Keratinocyte (primary cell): Measurements from ENCODE around the gene MSI2. TPM values are rescaled to one million over a fixed set of nuclear protein-coding genes. Genes with fewer than 3 reads are reported as not detected.

Experiments used
- DNase-seq: peaks from one replicate; pipeline ENCODE4 v3.0.0-alpha.2; 2011; ENCODE audit warnings: low read depth, missing footprints, low spot score
- FAIRE-seq: peaks from 2 replicates; lab custom pipeline; 2011; peaks lifted over from hg19 to GRCh38; lab: Jason Lieb, UNC
- H2AFZ ChIP-seq: 2 replicates; pipeline ENCODE4 v1.6.0; 2012; ENCODE audit warnings: low read length, control low read depth, inconsistent platforms; ENCODE audit not compliant: control insufficient read depth
- H3K27ac ChIP-seq: 2 replicates; pipeline ENCODE4 v1.5.1; 2011; ENCODE audit warnings: low read length; ENCODE audit not compliant: control insufficient read depth, insufficient read depth
- H3K27me3 ChIP-seq: 3 replicates; pipeline ENCODE4 v1.6.0; 2011; ENCODE audit warnings: low read length; ENCODE audit not compliant: control insufficient read depth, insufficient read depth; ENCODE audit errors: extremely low read depth
- H3K36me3 ChIP-seq, 2 experiments: 2 replicates in 1 of 2; 3 replicates in 1 of 2; pipeline ENCODE4 v1.5.1; 2011; ENCODE audit warnings: low read length in 2 of 2, mild to moderate bottlenecking in 1 of 2; ENCODE audit not compliant: control insufficient read depth in 2 of 2, insufficient read depth in 2 of 2; ENCODE audit errors: extremely low read depth in 1 of 2
- H3K4me1 ChIP-seq: 3 replicates; pipeline ENCODE4 v1.5.1; 2011; ENCODE audit warnings: low read length; ENCODE audit not compliant: control insufficient read depth, insufficient read depth; ENCODE audit errors: extremely low read depth
- H3K4me2 ChIP-seq: 3 replicates; pipeline ENCODE4 v1.6.0; 2011; ENCODE audit warnings: low read depth, low read length; ENCODE audit not compliant: control insufficient read depth, insufficient read depth; ENCODE audit errors: extremely low read depth
- H3K4me3 ChIP-seq, 3 experiments: fragments of 200-600 bp in 1 of 3; sonication (generic) in 1 of 3; 2 replicates in 2 of 3; 3 replicates in 1 of 3; pipeline ENCODE4 v1.5.1; 2011 to 2016; ENCODE audit warnings: low read length in 3 of 3, mild to moderate bottlenecking in 3 of 3, control low read depth in 2 of 3, inconsistent platforms in 1 of 3, low read depth in 1 of 3, mixed read lengths in 1 of 3, mixed run types in 1 of 3, moderate library complexity in 1 of 3; ENCODE audit not compliant: control insufficient read depth in 2 of 3, insufficient read depth in 2 of 3; ENCODE audit errors: extremely low read depth in 1 of 3
- H3K79me2 ChIP-seq: 2 replicates; pipeline ENCODE4 v1.6.0; 2012; ENCODE audit warnings: low read length; ENCODE audit not compliant: control insufficient read depth, insufficient read depth
- H3K9ac ChIP-seq: 3 replicates; pipeline ENCODE4 v1.6.0; 2011; ENCODE audit warnings: low read length; ENCODE audit not compliant: control insufficient read depth, insufficient read depth; ENCODE audit errors: extremely low read depth
- H3K9me1 ChIP-seq: 3 replicates; pipeline ENCODE4 v1.6.0; 2011; ENCODE audit warnings: low read length; ENCODE audit not compliant: control insufficient read depth, insufficient read depth; ENCODE audit errors: extremely low read depth
- H3K9me3 ChIP-seq: 2 replicates; pipeline ENCODE4 v1.5.1; 2012; ENCODE audit warnings: low read depth, low read length; ENCODE audit not compliant: control insufficient read depth
- H4K20me1 ChIP-seq: 3 replicates; pipeline ENCODE4 v1.6.0; 2011; ENCODE audit warnings: low read length; ENCODE audit not compliant: control insufficient read depth, insufficient read depth; ENCODE audit errors: extremely low read depth
- CTCF ChIP-seq, 3 experiments: IDR thresholded peaks in 1 of 3; conservative IDR thresholded peaks in 1 of 3; optimal IDR thresholded peaks in 1 of 3; 2 replicates in 2 of 3; 3 replicates in 1 of 3; pipeline versions ENCODE3 to v1.5.1; 2011; ENCODE audit warnings: low read length in 3 of 3, mild to moderate bottlenecking in 3 of 3, moderate library complexity in 2 of 3, control low read depth in 1 of 3, inconsistent platforms in 1 of 3; ENCODE audit not compliant: insufficient read depth in 2 of 3; ENCODE audit errors: extremely low read depth in 1 of 3
- EZH2 ChIP-seq: IDR thresholded peaks from one replicate; pipeline ENCODE4 v1.6.1; 2012; ENCODE audit warnings: inconsistent platforms, mild to moderate bottlenecking, low read length, moderate library complexity
- dilution Hi-C: fragments of 300-500 bp; cut with MboI; formaldehyde crosslinking; loops from one replicate; pipeline ENCODE4 v1.7.0; 2020; ENCODE audit warnings: low sequenced_read_pairs; ENCODE audit not compliant: extremely low pct_ligation_motif_present
- polyA plus RNA-seq, 5 experiments: library from polyadenylated mRNA; depleted of rRNA in 3 of 5; stranded (reverse) in 3 of 5; stranded (forward) in 1 of 5; unstranded in 1 of 5; fragments of >200 nt; gene quantifications; 1 replicate in 1 of 5; 2 replicates in 3 of 5; 3 replicates in 1 of 5; pipeline versions ENCODE4 v1.2.1 to v1.2.3, GENCODE V29; 2011 to 2012; ENCODE audit warnings: missing spikeins in 2 of 5, low read depth in 1 of 5, low replicate concordance in 1 of 5

Gene MSI2
- polyA plus RNA-seq, 1 donor (not counting 4 experiments of a cell fraction or from before 2014, with no cell fraction given), result 22.3 TPM

- dilution Hi-C loops, result no loop called here
- peaks cover 32% of the 10 kb centered on the region for H3K4me1 ChIP-seq
- H3K9me3 ChIP-seq, result no peaks in the 10 kb centered on the region
- no peak overlapping the region for H2AFZ ChIP-seq
- H3K79me2 ChIP-seq, result no peaks in the 10 kb centered on the region
- H3K9ac ChIP-seq, result no peak overlapping the region
- FAIRE-seq (no peak), DNase-seq (no peak)
- H3K36me3 ChIP-seq, result no peaks in the 10 kb centered on the region
- H3K27me3 ChIP-seq, result no peaks in the 10 kb centered on the region
- H3K4me3 ChIP-seq, result no peak overlapping the region
- peak overlapping the region; percentile 43 for H3K27ac ChIP-seq
- no peaks in the 10 kb centered on the region for H3K9me1 ChIP-seq
- TF ChIP-seq CTCF (optimal IDR thresholded peaks at IDR 0.05 in 1 of 3, IDR thresholded peaks at IDR 0.05 in 1 of 3, conservative IDR thresholded peaks at IDR 0.05 in 1 of 3; ENCODE audit: extremely low read depth in 1 of 3, insufficient read depth in 2 of 3, low read length in 3 of 3) (no peak), EZH2 (no peak)
- H3K4me2 ChIP-seq, result no peak overlapping the region
- no peaks in the 10 kb centered on the region for H4K20me1 ChIP-seq
These were observed 45.3 kb upstream of the MSI2 start for GRCh38 chr17:57210972-57211411.

- H3K36me3 ChIP-seq, result no peaks in the 10 kb centered on the region
- H3K4me1 ChIP-seq, result peaks cover 32% of the 10 kb centered on the region
- DNase-seq (no peak), FAIRE-seq (no peak)
- no peaks in the 10 kb centered on the region for H4K20me1 ChIP-seq
- no peak overlapping the region for H3K4me2 ChIP-seq
- H3K9ac ChIP-seq, result no peak overlapping the region
- TF ChIP-seq EZH2, result no peak
- TF ChIP-seq CTCF (optimal IDR thresholded peaks at IDR 0.05 in 1 of 3, IDR thresholded peaks at IDR 0.05 in 1 of 3, conservative IDR thresholded peaks at IDR 0.05 in 1 of 3; ENCODE audit: extremely low read depth in 1 of 3, insufficient read depth in 2 of 3, low read length in 3 of 3), result no peak
- no peaks in the 10 kb centered on the region for H3K9me3 ChIP-seq
- peak overlapping the region; percentile 43 for H3K27ac ChIP-seq
- H3K9me1 ChIP-seq, result no peaks in the 10 kb centered on the region
- dilution Hi-C loops, result no loop called here
- H3K4me3 ChIP-seq, result no peak overlapping the region
- no peaks in the 10 kb centered on the region for H3K27me3 ChIP-seq
- no peaks in the 10 kb centered on the region for H3K79me2 ChIP-seq
- H2AFZ ChIP-seq, result no peak overlapping the region
These were observed 44.8 kb upstream of the MSI2 start for GRCh38 chr17:57211543-57211942.
